GM18861 (cell line): ENCODE results near the gene ZNF24.

ENCODE experiments used
- ATAC-seq: cut with Tn5 transposase; IDR thresholded peaks from one replicate; pipeline ENCODE4 v1.9.1; 2021; ENCODE audit not compliant: unreplicated experiment

Gene ZNF24

DNA sequence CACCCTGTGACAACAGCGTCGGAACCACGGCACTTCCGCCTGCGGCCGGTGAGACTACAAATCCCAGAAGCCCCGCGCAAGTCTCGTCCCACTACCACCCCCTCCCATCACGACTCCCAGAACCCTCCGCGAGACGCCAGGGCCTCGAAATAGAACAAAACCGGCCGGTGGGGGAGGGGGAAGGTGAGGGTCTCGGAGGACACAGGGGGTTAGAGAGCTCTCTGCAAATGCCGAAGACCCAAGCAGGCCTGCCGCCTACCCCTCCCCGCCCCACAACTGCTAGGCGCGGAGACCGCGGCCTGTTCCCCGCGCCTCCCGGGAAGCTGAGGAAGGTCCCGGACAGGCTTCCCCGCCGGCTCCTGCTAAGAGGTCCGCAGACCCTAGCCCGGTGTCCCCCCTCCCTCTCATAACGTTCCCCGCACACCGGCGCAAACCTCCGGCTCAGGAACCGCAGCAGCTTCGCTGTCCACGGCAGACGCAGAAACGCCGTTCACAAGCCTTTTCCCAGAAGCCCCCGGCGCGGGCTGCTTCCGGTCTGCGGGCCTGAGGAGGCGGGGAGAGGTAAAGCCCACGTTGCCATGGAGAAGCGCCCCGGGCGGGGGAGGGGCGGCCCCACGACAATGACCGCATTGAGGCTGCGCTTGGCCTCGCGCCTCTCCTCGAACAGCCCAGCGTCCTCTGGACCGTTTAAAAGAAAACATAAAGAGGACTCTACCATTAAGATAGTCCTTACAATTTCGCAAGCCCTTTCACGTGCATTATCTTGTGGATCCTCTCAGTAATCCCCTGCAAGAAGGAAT lies at the start of gene ZNF24:
TSS of gene ZNF24 (minus strand) at position 485 of the 800 bp plus-strand sequence. CDS start 3,770 bp downstream, outside the sequence.
- peak; percentile 88 for ATAC-seq

DNA sequence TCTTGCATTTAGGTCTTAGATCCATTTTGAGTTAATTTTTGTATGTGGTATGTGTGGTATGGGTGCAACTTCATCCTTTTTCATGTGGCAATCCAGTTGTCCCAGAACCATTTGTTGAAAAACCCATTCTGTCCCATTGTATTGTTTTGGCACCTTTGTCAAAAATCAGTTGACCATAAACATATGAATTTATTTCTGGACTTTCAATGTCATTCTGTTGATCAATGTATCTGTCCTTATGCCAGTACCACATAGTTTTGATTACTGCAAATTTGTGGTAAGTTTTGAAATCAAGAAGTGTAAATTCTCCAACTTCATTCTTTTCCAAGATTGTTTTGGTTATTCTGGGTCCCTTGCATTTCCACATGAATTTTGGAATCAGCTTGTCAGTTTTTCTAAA lies 49.5 kb upstream of the ZNF24 start:
- no peak for ATAC-seq

DNA sequence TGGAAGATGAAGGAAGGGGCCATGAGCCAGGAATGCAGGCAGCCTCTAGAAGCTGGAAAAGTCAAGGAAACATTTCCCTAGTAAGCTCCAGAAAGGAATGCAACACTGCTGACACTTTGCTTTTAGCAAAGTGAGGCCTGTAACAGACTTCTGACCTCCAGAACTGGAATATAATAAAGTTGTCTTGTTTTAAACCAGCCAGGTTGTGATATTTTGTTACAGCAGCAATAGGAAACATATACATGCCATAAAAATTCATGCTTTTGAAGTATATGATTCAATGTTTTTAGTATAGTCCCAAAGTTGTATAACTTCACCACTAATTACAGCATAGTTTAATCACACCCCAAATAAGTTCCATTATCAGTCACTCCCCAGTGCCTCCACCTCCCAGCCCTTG lies 48.2 kb upstream of the ZNF24 start:
- no peak for ATAC-seq

DNA sequence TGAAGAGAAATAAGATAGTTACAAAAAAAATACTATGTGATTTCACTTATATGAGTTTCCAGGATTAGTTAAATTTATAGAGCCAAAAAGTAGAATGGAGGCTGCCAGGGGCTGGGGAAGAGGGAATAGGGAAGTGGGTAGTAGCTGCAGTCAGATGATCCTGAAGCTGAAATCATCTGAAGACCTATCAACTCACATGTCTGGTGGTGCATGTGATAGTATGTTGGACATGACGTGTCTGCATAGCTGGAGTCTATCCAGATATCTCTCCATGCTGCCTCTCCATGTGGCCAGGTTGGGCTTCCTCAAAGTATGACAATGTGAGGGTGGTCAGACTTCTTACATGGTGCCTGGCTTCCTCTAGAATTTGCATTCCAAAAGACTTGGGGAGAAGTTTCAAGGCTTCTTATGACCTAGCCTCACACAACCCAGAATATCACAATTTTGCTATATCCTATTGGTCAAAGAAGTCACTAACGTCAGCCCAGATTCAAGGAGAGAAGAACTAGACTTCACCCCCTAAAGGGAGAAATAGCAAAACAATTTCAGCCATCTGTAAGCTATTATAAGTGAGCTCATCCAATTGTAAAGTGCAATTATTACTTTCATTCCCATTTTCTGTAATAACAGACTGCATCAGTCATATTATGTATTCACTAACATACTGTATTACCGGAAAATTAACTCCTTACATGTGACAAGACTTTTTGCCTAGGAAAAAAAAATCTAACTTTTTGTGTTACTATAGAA lies 46.9 kb upstream of the ZNF24 start:
- ATAC-seq: no peak

DNA sequence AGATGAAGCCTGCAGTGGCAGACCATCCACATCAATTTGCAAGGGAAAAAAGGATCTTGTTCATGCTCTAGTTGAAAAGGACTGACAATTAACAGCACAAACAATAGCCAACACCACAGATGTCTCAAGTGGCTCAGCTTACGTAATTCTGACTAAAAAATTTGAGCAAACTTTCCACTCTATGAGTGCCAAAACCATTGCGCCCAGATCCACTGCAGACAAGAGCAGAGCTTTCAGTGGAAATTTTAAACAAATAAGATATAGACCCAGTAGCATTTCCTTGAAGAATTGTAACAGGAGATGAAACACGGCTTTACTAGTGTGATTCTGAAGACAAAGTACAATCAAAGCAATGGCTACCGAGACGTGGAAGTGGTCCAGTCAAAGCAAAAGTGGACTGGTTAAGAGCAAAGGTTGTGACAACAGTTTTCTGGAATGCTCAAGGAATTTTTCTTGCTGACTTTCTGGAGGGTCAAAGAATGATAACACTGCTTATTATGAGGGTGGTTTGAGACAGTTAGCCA lies 44.9 kb upstream of the ZNF24 start:
- no peak for ATAC-seq

DNA sequence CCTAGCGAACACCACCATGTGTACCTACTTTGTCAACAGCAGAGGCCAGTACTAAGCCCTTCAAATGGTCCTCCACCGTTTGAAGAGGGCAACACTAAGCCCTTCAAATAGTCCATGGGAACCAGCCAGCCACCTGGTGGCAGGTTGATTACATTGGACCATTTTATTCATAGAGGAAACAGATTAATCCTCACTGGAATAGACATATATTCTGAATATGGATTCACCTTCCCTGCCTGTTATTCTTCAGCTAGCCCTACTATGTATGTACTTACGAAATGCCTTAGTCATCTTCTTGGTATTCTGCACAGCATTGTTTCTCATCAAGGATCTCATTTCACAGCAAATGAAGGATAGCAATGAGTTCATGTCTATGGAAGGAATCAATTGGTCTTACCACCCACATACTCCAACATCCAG lies 42.9 kb upstream of the ZNF24 start:
- peak; percentile 20 for ATAC-seq

DNA sequence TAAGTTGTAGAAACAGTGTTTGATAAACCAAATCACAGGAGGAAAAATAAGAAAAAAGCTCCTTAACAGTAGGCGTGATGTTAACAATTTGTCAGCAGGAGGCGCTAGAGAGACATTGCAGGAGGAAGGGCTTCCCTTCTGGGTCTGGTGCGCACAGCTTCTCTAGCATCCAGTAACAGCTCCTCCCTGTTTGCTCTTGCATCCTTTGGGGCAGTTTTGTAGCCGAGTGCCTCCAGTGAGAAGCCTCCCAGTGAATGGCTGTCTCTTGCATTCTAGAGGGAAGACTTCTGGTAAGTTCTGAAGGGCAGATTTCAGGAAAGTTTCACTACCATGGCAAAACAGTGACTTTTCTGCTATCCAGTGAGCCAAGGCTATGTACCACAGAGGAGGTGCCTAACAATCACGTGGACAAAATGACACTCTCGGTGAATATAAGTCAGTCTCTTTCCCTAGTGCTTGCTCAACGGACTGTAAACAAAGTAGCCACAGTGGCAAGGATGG lies 42.4 kb upstream of the ZNF24 start:
- peak; percentile 76 for ATAC-seq

DNA sequence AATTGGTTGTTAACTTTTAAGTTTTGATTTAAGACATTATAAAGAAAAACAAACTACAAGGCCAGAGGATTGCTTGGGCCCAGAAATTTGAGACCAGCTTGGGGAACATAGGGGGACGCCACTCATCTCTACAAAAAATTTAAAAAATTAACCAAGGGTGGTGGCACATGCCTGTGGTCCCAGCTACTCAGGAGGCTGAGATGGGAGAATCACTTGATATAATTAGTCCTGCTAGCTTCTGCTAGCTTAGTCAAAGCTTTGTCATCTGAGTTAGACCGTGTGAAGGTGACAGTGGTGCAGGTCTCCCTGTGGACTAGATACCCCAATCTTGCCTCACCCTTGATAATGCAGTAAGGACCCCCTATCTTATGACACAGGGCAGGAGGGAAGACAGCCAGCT lies 38.9 kb upstream of the ZNF24 start:
- ATAC-seq: no peak

DNA sequence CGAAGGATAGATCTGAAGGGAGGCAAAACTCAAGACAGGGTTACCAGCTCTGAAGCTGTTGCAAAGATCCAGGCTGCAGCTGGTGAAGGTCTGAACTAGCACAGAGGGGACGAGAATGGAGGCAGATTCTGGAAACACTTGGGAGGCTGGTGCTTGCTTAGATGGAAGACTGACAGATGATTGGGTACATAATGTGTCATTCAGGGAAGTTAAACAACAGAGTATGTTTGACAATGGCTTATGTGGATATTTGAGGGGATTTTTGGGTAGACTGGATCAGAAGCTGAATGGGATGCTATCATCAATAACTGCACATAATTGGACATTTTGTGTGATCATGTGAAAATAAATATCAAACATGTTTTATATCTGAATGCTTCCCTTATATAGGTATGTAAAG lies 35.2 kb upstream of the ZNF24 start:
- no peak for ATAC-seq

DNA sequence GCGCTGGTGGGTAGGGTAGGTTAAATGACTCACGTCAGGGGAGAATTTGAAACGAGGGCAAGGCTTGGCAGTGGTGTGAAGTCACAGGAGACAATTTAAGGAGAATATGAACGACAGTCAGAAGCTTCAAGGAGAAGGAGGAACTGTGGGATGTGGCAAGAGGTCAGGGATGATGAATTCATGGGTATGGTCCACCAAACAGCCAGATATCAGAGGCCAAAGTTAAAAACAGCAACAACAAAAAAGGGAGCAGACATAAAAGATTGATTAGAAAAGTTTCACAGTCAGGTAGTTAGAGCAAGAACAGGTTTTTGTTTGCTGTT lies 34.3 kb upstream of the ZNF24 start:
- no peak for ATAC-seq

DNA sequence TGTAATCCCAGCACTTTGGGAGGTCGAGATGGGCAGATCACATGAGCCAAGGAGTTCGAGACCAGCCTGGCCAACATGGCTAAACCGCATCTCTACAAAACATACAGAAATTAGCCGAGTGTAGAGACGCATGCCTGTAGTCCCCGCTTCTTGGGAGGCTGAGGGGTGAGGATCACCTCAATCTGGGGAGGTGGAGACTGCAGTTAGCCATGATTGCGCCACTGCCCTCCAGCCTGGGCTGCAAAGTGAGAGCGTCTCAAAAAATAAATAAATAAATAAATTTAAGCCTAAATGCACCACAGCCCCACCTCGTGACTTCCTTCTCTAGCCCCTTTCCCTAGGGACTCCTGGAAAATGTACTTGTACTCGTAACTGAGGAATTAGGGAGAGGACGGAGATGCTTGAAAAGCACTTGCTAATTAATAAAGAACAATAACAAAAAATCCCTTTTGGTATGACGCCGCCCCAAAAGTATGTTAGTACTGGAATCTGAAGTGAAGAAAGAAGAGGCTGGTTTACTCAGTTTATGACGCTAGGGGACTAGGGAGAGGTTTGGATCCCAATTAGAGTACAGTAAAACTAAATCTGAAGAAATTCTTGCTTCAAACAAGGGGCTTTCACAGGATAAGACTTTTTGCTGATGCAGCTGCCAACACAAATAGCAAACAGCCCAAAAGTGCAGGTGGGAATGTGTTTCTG lies 33.8 kb upstream of the ZNF24 start:
- ATAC-seq: no peak

DNA sequence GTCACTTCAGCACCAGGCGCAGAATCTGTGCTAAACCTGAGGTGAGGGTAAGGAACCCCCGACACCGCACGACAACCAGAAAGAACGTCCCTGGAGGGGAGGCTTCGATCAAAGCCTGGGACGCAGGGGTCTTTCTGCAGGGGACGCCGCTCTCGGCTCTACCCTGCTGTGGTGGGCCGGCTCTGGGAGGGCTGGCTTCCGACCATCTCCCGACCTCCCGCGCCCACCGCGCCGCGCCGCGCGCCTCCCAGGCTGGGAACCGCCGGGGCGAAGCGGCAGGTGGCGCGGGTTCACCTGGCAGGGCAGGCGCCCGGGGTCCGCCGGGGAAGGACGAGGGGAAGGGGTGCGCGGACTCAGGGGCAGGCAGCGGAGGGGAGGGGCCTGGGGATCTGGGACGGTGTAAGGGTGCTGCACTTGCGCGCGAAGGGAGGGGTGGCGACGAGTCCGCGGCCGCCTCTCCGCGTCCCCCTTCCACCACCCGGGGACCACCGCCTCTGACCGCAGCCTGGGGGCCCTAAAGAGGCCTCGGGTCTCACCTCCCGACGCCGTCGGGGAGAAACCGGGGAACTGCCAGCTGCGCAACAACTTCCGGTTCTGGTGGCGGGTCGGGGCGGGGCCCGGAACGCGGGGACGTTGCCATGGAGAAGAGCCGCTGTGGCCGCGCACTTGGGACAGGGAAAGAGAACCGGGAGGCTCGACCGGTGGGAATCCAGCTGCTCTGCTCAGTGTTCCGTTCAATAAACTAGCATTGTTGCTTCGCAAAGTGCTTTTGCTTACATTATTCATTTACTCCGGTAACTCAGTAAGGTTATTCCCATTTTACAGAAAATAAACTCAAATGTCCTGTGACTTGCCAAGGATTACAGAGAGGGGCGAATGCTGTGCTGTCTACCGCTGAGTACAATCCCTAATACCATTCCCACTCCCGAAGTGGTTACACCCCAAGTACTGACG lies 32.8 kb upstream of the ZNF24 start, which contains the start of gene ZNF396:
TSS of gene ZNF396 (minus strand) at position 596 of the 954 bp plus-strand sequence. CDS start 3,045 bp downstream, outside the sequence.
- ATAC-seq: peak; percentile 71

DNA sequence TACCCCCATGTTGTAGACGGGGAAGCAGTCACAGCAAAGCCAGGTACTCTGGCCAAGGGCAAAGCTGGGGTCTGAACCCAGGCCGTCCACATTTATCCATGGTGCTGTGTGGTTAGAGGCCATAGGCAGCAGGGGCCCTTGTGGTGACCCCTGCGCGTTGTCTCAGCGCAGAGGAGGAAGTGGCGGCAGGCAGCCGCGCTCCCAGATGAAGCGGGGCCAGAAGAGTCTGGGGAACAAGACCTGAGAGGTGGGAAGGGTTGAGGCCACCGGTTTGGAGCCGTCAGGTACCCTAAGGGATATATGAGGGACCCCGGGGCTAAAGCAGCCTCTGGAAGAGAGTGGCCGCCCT lies 32.1 kb upstream of the ZNF24 start:
- peak; percentile 55 for ATAC-seq

DNA sequence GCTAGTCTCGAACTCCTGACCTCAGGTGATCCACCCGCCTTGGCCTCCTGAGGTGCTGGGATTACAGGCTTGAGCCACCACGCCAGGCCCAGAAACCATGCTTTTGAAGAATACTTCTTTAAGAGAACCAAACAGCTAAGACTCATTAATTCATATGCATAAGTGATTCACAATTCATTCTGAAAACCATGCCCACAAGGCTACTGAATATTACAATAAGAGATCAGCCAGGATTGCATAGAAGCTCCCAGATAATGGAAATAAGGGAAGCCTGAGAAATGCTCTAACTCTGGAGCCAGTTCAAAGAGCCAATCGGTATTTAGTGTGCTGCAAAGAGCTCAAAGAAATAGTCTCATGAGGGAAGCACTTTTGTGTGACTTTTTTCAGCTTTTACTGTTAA lies 30.5 kb upstream of the ZNF24 start:
- no peak for ATAC-seq

DNA sequence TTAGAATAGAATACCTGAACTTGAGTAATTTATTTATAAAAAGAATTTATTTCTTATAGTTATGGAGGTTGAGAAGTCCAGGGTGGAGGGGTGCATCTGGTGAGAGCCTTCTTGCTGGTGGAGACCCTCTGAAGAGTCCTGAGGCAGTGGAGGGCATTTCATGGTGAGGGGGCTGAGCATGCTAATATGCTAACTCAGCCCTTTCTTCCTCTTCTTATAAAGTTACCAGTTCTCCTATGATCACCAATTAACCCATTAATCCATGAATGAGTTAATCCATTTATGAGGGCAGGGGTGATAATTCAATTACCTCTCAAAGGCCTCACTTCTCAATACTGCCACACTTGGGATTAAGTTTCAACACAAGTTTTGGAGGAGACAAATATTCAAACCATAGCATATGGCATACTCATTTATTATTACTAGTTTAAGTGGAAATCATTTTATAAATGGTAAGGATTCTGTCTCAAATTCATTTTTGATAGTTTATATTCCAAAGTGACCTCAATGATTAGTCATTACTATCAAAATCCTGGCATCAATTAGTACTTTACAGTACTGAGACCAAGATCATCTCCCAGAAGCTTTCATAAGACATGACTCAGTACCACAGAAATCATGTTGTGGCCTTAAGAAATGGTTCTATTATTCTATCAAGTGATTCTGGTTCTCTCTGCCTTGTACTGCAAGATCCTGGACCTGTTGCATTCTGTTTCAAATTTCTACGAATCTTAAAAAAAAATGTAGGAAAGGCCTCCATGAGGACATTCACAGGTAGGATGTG lies 27.4 kb upstream of the ZNF24 start:
- ATAC-seq: no peak

DNA sequence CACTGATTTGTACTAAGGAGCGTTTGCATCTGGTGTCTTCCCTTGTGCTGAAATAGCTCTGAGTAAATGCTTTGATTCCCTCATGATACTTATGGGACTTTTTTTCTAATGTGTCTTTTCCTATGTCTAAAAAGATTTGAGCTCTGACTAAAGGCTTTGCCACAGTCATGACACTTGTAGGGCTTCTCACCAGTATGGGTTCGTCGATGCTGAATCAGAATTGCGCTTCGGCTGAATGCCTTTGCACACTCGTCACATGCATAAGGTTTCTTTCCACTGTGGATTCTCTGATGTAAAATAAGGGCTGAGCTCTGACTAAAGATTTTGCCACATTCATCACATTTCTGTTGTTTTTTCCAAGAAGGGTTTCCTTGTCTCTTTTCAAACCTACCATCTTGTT lies 24.9 kb upstream of the ZNF24 start:
- ATAC-seq: no peak

DNA sequence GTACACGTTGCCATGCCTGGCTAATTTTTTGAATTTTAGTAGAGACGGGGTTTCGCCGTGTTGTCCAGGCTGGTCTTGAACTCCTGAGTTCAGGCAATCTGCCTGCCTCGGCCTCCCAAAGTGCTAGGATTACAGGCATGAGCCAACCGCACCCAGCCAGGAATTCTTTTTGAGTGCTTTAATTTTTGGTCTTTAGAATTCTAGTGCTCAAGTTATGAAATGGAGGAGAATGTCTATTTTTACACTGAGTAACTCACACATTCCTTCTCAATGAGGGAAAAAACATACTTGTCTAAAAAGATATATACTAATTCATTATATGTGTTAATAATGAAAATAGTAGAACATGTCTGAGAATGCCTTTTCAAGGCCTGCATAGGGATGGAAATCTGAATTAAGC lies 24.4 kb upstream of the ZNF24 start:
- ATAC-seq: no peak

DNA sequence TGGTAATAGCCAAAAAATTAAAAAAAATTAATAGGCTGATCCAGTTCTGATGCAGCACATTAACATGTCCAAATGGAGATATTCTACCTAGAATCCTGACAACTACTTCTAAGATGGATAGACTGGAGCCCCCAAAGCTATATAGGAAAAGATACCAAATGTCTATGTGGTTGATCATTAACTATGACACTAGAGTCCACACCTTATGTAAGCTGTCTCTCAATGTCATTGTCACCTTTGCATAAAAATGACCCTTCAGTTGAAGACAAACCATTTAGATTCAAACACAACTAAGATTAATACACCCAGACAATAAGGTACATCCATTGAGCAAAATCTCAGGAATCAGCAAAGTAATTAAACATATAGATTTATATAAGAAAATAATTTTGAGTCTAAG lies 18.3 kb upstream of the ZNF24 start:
- no peak for ATAC-seq

DNA sequence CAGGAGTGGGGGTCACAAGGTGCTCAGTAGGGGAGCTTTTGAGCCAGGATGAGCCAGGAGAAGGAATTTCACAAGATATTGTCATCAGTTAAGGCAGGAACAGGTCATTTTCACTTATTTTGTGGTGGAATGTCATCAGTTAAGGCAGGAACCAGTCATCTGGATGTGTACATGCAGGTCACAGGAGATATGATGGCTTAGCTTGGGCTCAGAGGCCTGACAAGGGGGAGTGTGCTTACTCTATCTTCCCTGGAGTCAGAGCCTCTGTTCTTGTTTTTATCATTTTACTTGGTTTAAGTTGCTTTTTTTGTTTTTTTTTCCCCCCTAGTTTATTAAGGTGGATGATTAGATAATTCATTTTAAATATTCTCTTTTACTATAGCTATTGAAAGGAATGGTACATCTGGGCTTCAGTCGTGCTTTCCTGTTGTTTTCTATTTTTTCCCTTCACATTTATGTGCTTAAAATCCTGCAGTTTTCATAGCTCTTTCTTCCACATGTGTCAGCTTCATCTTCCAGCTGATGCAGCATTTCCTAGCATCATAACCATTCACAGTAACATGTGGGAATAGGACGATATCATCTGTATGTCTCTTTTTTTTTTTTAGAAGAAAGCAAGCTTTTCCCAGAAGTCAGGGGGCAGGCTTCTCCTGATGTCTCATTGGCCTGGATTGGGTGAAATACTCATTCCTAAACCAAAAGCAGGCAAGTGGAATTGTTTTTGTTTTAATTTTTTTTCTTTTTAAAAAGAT lies 17.5 kb upstream of the ZNF24 start:
- ATAC-seq: no peak
